GM08714 (cell line): ENCODE data around the gene MYLK.

ENCODE experiments used
- H3K4me3 ChIP-seq: fragments of 200-500 bp; sonication (Bioruptor generic); 2 replicates; pipeline ENCODE4 v1.5.1; 2014; ENCODE audit warnings: mild to moderate bottlenecking, low read length, inconsistent platforms
- ZNF274 ChIP-seq: IDR thresholded peaks from 2 replicates; pipeline ENCODE4 v1.6.1; 2012; ENCODE audit warnings: mild to moderate bottlenecking, low read depth, low read length

Gene MYLK

GRCh38 chr3:123648696-123649405 is 235.3 kb downstream of the MYLK start:
- H3K4me3 ChIP-seq = no peak overlapping the region
- no peak for TF ChIP-seq ZNF274

GRCh38 chr3:123644358-123644757 is 239.8 kb downstream of the MYLK start:
- H3K4me3 ChIP-seq = no peak overlapping the region
- no peak for TF ChIP-seq ZNF274

- no peak for TF ChIP-seq ZNF274
- no peak overlapping the region for H3K4me3 ChIP-seq
Measured at GRCh38 chr3:123642957-123643330, 241.2 kb downstream of the MYLK start.

GRCh38 chr3:123642182-123642956 is 241.8 kb downstream of the MYLK start:
- no peak overlapping the region for H3K4me3 ChIP-seq
- no peak for TF ChIP-seq ZNF274

GRCh38 chr3:123641505-123641904 is 242.6 kb downstream of the MYLK start:
- H3K4me3 ChIP-seq = no peak overlapping the region
- TF ChIP-seq ZNF274 = no peak

- no peak for TF ChIP-seq ZNF274
- no peak overlapping the region for H3K4me3 ChIP-seq
Measured at GRCh38 chr3:123640740-123641462, 243.2 kb downstream of the MYLK start.

GRCh38 chr3:123640311-123640710 is 243.8 kb downstream of the MYLK start:
- no peak overlapping the region for H3K4me3 ChIP-seq
- no peak for TF ChIP-seq ZNF274

- no peak for TF ChIP-seq ZNF274
- no peak overlapping the region for H3K4me3 ChIP-seq
Measured at GRCh38 chr3:123638936-123639689, 245.0 kb downstream of the MYLK start.

GRCh38 chr3:123637841-123638240 is 246.3 kb downstream of the MYLK start:
- H3K4me3 ChIP-seq = no peak overlapping the region
- TF ChIP-seq ZNF274 = no peak

GRCh38 chr3:123637131-123637530 is 247.0 kb downstream of the MYLK start:
- H3K4me3 ChIP-seq = no peak overlapping the region

GRCh38 chr3:123636431-123636841 is 247.7 kb downstream of the MYLK start:
- TF ChIP-seq ZNF274 = no peak
- H3K4me3 ChIP-seq = no peak overlapping the region

More at GRCh38 chr3:123637131-123637530, 247.0 kb downstream of the MYLK start:
- no peak for TF ChIP-seq ZNF274

GRCh38 chr3:123635717-123636116 is 248.4 kb downstream of the MYLK start:
- H3K4me3 ChIP-seq = no peak overlapping the region
- no peak for TF ChIP-seq ZNF274

- H3K4me3 ChIP-seq = no peak overlapping the region
- no peak for TF ChIP-seq ZNF274
Measured at GRCh38 chr3:123635217-123635616, 248.9 kb downstream of the MYLK start.
